ENCODE measurements around the gene PDK3. TPM values are rescaled to one million over a fixed set of nuclear protein-coding genes. Genes with fewer than 3 reads are reported as not detected.

The PDK3 gene
- total RNA-seq, 6 experiments from 2014 or later, result 0.09 to 1.2 (median 0.12) TPM; not detected in 1

DNA sequence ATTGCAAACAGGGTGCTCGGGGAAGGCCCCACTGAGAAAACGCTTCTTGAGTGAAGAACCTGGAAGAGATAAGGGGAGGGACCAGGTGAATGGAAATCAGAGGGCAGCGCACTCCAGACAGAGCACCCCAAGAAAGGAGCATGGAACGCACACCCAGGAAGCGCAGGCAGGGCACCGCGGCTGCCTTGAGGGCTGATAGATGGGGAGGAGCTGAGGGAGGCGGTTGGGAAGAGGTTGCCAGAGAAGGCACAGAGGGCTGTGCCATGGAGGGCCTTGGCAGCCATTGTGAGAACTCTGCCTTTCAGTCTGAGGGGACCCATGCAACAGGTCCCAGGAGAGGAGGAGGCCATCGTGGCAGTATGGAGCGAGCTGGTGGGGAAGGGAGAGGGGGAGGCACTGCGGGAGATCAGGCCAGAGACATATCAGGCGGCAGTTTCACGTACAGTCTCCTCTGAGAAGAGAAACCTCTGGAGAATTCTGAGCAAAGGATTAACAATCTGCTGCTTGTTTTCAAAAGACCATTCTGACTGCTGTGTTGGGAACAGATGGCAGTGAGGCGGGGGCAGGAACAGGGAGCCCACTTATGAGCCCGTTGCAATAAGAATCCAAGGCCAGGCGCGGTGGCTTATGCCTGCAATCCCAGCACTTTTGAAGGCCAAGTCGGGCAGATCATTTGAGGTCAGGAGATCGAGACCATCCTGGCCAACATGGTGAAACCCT lies 98.4 kb downstream of the PDK3 start:
- H3K9me3 Mint-ChIP-seq, result no peaks in the 10 kb centered on the region
- no peak overlapping the region for H3K27ac Mint-ChIP-seq
- H3K36me3 Mint-ChIP-seq (ENCODE audit: low read depth), result no peaks in the 10 kb centered on the region
- TF ChIP-seq, protein P1, sequence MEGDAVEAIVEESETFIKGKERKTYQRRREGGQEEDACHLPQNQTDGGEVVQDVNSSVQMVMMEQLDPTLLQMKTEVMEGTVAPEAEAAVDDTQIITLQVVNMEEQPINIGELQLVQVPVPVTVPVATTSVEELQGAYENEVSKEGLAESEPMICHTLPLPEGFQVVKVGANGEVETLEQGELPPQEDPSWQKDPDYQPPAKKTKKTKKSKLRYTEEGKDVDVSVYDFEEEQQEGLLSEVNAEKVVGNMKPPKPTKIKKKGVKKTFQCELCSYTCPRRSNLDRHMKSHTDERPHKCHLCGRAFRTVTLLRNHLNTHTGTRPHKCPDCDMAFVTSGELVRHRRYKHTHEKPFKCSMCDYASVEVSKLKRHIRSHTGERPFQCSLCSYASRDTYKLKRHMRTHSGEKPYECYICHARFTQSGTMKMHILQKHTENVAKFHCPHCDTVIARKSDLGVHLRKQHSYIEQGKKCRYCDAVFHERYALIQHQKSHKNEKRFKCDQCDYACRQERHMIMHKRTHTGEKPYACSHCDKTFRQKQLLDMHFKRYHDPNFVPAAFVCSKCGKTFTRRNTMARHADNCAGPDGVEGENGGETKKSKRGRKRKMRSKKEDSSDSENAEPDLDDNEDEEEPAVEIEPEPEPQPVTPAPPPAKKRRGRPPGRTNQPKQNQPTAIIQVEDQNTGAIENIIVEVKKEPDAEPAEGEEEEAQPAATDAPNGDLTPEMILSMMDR (IDR thresholded peaks at IDR 0.05), result no peak
- H3K27me3 Mint-ChIP-seq (ENCODE audit: insufficient read depth), result peaks cover 7% of the 10 kb centered on the region
- H3K4me1 Mint-ChIP-seq (ENCODE audit: low read depth), result no peaks in the 10 kb centered on the region
- H3K4me3 Mint-ChIP-seq, result no peak overlapping the region
- DNase-seq, result no peak

DNA sequence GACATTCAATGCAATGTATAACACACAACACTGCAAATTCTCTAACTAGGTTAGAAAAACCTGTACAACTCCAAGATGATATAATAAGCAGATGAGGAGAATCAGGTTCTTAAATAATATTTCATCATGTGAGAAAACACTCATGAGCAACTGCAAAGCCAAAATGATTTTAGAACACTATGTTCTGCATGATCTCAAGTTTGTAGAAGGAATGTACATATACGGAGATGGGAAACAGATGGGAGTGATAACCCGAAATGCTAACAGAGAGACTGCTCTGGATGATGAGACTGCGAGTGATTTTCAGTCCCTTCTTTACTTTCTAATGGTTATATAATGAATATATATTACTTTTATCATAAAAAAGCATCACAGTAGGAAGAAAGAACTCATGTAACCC lies 101.2 kb downstream of the PDK3 start:
- TF ChIP-seq, protein P1 (IDR thresholded peaks at IDR 0.05), result no peak
- Mint-ChIP-seq H3K9me3 (no peaks in the 10 kb centered on the region), H3K4me3 (no peak overlapping the region), H3K27me3 (ENCODE audit: insufficient read depth) (peaks cover 5% of the 10 kb centered on the region), H3K27ac (no peak overlapping the region), H3K36me3 (ENCODE audit: low read depth) (no peaks in the 10 kb centered on the region), H3K4me1 (ENCODE audit: low read depth) (no peaks in the 10 kb centered on the region)
- DNase-seq, result no peak

DNA sequence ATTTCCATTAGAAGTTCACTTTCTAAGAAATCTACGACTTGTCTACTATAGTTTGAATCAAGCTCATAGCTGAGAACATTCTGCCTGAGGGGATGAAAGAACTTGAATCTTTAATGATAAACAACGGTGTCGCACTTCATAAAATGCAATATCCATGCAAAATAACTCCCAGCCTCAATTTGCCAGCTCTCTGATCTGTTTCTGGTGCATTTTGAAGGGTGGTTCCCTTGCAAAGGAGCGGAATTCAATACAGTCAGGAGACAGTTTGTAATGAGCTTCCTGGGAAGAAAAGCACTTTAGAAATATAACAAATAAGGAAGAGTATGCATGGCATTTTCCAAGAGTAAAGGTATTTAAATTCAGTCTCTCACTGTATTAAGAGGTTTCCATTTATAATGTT lies 102.1 kb downstream of the PDK3 start:
- Mint-ChIP-seq H3K9me3 (no peaks in the 10 kb centered on the region), H3K36me3 (ENCODE audit: low read depth) (no peaks in the 10 kb centered on the region), H3K27ac (no peak overlapping the region), H3K4me3 (no peak overlapping the region), H3K27me3 (ENCODE audit: insufficient read depth) (peaks cover 2% of the 10 kb centered on the region), H3K4me1 (ENCODE audit: low read depth) (no peaks in the 10 kb centered on the region)
- no peak for DNase-seq
- TF ChIP-seq, protein P1 (IDR thresholded peaks at IDR 0.05), result no peak

DNA sequence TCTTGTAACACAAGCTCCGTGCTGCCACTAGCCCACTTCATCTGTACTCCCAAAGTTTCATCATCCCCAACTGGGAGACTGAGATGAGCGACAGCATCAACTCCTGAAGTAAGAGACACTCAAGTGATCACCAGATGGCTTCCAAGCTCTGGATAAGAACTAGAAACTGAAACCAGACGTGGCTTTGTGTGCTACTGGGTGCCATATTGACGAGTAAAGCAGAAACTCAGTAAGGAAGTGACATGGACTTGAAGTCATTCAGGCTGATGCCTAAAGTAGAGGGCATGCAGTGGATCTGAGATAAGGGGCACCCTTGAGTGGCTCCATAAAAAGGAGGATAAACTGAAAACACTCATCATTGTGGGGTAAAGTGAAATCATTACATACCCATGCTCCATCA lies 109.7 kb downstream of the PDK3 start:
- Mint-ChIP-seq H3K4me1 (ENCODE audit: low read depth) (no peaks in the 10 kb centered on the region), H3K27ac (no peak overlapping the region), H3K36me3 (ENCODE audit: low read depth) (no peaks in the 10 kb centered on the region)

DNA sequence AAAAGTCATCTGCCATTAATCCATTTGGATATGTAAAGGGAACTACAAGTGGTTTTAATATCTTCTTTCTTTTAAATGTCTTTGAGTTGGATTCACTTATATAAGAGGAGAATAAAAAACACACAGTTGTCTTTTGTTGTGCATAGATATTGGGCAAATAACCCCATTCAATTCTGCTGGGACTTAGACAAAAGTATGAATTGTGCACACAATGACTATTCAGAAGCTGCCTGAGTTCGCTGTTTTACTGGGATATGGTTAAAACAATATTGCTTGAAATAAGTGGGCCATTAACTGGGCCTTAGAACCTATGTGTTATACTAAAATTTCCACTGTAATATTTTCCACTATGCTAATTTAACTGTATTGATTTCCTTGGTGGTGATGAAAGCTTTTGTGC lies 110.4 kb downstream of the PDK3 start:
- Mint-ChIP-seq H3K9me3 (no peaks in the 10 kb centered on the region), H3K27me3 (ENCODE audit: insufficient read depth) (peaks cover 1% of the 10 kb centered on the region; the same call in 1 of the 2 replicates), H3K4me3 (no peak overlapping the region), H3K36me3 (ENCODE audit: low read depth) (no peaks in the 10 kb centered on the region), H3K4me1 (ENCODE audit: low read depth) (no peaks in the 10 kb centered on the region), H3K27ac (no peak overlapping the region)
- TF ChIP-seq, protein P1 (IDR thresholded peaks at IDR 0.05), result no peak
- no peak for DNase-seq

More for the DNA sequence above, 109.7 kb downstream of the PDK3 start:
- Mint-ChIP-seq H3K4me3 (no peak overlapping the region), H3K27me3 (ENCODE audit: insufficient read depth) (peaks cover 1% of the 10 kb centered on the region; the same call in 1 of the 2 replicates), H3K9me3 (no peaks in the 10 kb centered on the region)
- DNase-seq, result no peak
- TF ChIP-seq, protein P1 (IDR thresholded peaks at IDR 0.05), result no peak
